ENCODE measurements around the gene GALNT5. TPM values are rescaled to one million over a fixed set of nuclear protein-coding genes. Genes with fewer than 3 reads are reported as not detected.
"Not testable (repeated sequence)": the region's sequence is repeated elsewhere in the genome, so short reads cannot be mapped to it uniquely, and the experiment has no call there.

Gene GALNT5
- total RNA-seq, 1 donor from 2014 or later: 0.07 TPM

DNA sequence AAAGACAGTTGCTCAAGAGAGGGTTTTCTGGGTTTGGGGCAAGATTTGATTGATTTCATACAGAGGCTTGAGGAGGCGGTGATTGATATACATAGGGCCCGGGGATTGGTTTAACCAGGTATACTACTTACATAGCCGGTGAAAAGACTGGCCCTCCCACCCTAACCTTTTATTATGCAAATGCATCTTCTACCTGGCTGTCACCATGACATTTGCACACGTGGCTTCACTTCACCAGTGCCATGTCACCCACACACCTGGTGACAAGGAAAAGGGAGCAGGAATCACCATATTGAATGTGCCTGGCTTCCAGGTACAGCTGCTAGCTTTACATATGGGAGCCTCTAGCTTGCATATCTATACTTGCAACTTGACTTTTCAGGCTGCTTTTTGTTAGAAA, 58.4 kb downstream of the GALNT5 start:
- DNase-seq: no peak
- no peak for ATAC-seq
- intact Hi-C loops (cut with micrococcal nuclease): no loop called here

DNA sequence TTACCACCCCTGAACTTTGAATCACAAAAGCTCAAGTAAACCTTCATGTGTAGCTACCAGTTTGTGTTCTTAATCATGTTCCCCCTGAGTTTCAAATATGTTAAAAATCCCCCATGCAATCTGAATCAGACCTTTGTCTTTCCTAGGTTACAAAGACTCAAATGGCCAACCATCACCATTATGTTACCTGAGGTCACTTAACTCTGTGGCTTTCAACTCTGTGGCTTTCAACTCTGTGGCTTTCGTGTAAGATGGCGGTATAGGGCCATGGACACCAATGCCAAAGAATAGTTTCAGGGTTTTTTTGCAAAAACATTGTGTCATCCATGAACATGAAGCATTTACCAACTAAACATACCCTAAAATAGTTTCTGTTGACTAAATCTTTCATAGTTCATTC, 61.4 kb downstream of the GALNT5 start:
- DNase-seq (no peak), ATAC-seq (no peak)
- intact Hi-C loops (cut with micrococcal nuclease): no loop called here

DNA sequence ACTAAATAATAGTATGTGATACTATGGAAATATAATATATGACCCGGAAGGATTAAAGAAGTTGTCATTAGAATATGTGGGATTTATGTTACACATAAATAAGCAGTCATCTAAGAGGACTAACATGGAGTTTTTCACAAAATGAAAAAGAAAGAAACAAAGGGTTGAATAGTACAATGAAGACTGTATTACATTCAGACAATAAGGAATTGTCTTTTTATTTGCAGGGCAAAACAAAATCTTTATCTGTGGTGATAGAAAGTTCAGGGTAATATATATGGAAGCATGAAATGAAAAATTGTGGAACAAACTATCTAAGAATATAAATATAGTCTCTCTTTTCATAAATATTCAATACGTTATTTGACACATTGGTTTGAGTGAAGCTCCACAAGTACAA, 62.3 kb downstream of the GALNT5 start:
- no peak for DNase-seq
- intact Hi-C loops (cut with micrococcal nuclease): no loop called here
- ATAC-seq: no peak

DNA sequence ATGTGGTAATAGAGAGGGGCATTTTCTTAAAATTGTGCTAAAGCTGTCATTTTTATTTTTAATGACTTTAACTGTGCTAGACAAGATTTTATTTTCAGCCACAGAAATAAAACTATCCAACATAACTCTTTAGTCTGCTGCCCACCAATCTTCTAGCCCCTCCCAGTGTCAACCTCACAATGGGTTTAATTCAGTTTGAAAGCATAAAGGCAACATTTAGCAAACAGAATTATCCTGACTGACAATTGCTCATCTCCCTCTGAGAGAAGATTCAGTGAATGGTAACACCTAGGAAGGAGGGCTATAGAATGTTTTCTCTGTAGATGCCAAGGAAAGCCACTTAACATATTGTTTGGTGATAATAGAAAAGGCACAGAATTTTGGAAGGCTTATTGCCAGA, 62.9 kb downstream of the GALNT5 start:
- DNase-seq (no peak), ATAC-seq (no peak)
- intact Hi-C loops (cut with micrococcal nuclease): no loop called here

DNA sequence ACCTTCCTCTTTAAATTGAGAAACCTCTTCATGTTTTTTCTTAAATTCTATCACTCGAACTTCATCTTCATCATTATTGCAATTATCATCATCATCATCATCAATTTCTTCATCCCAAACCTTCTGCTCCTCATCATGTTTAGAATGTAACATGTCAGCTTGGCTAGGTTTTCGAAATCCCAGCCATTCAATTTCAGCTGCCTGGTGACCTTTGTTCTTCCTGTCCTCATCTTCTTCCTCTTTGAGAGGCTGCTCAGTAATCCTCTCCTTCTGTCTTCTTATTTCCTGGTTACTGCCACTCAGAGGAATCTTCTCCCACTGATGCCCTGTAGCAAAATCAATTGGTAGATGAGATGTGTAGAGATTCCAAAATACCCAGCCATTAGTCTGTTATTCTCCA, 64.0 kb downstream of the GALNT5 start:
- intact Hi-C loops (cut with micrococcal nuclease): no loop called here
- DNase-seq (no peak), ATAC-seq (no peak)

DNA sequence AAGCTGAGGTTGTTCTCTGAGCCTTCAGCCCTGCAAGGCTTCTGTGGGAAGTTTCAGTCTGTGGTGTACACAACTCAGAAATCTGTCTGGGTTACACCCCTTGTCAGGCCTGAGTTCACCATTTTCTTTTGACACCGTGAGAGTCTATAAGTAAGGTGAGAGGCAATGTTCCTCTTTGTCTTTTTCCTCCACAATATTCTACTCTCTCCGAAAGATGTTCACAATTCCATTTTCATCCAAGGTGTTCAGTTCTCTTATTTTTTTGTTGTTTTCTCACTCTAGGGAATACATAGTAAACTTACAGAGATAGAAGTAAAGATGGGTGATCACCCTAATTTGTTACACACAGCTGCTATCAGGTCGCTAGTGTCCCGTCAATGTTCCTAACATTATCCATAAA, 64.9 kb downstream of the GALNT5 start:
- DNase-seq (no peak), ATAC-seq (no peak)
- intact Hi-C loops (cut with micrococcal nuclease): no loop called here

DNA sequence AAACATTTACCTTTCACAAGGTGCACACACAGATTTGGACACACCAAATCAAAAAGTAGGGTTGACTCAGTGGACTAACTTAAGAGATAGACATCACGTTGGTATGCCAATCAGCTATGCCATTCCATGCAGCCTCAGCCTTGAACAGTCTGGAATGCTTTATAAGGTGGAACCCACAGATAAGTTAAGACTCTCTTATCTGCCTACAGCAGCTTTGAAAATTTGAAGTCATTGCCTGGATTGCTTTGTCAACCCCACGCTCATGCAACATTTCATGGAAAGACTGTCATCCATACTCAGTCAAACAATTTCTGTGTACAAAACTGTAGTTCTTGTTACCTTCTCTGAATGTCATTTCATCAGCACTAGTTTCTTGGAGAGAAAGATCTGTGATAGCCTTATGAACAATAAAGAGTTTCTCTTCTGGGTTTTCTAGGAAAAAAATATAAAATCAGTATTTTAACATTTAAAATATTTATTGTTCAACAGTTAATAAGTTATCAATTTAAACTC, 66.9 kb downstream of the GALNT5 start:
- ATAC-seq (no peak), DNase-seq (no peak)
- intact Hi-C loops (cut with micrococcal nuclease): no loop called here

DNA sequence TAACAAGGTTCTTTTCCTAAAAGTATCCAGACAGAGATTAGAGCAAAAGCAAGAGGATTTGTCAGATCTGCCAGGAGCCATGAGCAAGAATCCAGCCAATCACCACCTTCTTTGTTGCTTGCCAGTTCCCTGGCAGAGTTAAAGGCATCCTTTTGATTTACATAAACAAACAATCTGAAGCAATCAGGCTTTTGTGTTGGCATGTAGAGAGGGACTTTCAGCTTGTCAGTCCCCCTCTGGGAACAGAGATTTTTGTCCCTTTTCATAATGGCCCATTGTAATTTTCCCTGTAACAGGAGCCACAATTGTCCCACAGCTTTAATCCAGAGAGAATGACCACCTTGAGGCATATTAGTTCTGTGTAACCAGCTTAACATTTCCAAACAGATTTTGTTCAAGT, 68.3 kb downstream of the GALNT5 start, which contains the start of gene ERMN:
Gene ERMN (minus strand): TSS at position 39 of the 400 bp plus-strand sequence. CDS start 182 bp downstream, outside the sequence.
- ATAC-seq (no peak), DNase-seq (no peak)
- intact Hi-C loops (cut with micrococcal nuclease): no loop called here

DNA sequence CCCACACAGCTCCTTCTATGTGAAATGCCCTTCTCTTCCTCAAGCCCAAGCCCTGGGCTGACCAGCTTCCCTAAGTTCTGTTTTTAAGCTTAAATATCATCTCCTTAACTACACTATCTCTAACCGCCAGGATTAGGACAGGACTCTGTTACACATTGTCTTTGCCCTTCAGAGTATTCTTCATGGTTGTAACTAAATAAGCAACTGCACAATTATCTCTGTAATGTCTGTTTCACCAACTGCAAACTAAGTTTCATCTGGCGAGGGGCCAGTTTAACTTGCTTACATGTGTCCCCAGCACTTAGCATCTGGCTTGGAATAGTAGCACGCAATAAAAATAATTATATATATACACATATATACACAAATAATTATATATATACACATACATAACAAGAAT, 69.2 kb downstream of the GALNT5 start:
- intact Hi-C loops (cut with micrococcal nuclease): no loop called here
- ATAC-seq: peak; percentile 50
- DNase-seq: no peak

DNA sequence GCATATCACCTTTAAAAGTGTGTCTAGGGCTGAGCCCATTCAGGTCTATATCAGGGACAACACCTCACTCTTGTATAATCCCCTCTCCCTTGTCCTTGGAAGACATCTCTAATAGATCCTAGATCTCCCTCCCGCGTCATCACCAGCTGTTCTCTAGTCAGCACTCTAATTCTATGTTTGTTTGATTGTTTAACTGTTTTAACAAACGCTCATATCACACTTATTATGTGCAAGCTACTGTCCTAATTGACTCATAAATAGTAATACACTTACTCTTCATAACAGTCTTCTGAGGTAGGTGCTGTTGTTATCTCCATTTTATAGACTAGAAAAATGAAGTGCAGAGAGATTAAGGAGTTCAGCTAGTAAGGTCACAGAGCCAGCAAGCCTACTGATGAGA, 69.7 kb downstream of the GALNT5 start:
- DNase-seq: no peak
- ATAC-seq: no peak
- intact Hi-C loops (cut with micrococcal nuclease): no loop called here

DNA sequence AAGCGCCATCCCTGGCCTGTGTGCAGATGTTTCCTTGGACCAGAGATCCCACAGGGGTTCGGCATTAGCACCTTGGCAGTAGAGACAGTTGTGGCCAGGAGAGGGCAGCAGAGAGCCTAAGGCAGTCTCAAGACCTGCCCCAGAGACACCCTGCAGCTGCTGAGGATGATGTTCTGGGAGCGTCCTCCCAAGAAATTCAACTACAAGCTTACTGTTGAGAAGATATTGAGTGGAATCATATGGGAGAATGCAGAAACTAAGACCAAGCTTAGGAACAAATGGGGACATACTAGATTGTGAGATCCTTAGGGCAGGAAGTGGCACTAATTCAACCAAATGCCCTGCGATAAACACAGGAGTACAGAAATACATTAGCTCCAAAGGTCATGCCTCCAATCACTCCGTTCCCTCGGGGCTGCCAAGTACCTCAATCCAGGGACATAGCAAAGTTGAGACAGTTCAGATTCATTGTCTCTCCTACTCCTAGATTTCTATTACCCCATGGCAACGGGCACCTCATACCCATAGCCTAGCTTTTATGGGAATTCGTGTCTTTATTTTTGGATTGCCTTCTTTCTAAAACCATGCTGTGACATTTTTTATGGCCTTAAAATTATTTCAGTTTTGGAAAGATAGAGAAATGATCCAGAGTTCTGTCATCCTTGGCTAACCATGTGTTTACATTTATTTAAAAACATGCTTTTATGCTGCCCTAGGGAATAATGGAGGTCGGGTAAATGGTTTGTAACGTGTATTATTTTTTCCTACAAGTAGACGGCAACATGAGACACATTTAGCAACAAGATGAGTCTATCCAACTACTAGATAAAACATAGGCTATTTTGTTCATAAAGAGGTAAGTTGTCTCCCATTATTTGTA, 70.4 kb downstream of the GALNT5 start:
- ATAC-seq (peak; percentile 97), DNase-seq (peak; percentile 89)
- intact Hi-C loops (cut with micrococcal nuclease): no loop called here

DNA sequence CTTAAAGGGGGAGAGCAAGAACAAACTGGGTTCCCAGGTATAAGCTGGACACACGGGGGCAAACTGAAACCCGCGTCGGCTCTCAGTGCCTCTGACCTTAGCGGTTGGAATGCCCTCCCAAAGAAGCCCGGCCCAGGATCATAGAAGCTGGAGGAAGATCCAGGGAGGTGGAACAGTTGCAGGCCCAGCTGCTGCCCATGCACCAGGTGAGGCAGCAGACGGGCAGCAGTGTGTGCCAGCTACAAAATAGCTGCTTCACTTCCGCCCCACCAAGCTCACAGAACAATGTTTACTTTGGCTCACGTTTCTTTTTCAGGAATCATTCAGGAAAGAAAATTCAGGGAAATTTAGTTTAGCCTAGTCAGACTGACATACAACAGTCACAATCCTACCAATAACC, 72.0 kb downstream of the GALNT5 start:
- intact Hi-C loops (cut with micrococcal nuclease): no loop called here
- DNase-seq (no peak), ATAC-seq (no peak)

DNA sequence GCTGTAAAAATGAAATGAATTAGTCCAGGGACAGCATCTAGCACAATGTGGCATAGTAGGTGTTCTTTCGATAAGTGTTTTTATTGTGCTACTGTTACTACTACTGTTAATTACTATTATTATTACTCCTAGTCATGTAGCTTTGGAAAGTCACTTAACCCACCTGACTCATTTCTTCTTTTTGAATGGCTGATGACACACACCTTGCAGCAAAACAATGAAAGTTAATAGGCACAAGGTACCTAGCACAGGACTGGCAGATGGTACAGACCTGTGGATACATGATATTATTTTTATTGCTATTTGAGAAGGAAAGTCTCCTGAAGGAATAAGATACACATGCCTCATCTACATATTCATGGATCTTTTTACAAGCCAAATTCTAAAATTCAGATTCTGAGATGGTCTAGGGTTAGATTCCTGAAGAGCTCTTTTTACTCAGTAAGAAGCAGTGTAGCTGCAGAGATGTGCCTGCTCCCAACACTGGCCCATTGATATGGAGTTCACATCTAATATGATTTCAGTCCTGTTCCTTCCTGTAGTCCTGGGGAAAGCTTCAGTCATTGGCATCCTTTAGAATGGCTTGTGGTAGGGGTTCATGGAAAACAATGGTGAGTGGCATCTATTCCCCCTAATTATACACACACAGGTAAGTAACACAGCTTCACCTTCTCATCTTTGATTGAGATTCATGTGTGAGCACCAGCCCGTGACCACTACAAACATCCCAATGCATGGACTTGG, 76.0 kb downstream of the GALNT5 start:
- intact Hi-C loops (cut with micrococcal nuclease): no loop called here
- DNase-seq: no peak
- ATAC-seq: no peak

DNA sequence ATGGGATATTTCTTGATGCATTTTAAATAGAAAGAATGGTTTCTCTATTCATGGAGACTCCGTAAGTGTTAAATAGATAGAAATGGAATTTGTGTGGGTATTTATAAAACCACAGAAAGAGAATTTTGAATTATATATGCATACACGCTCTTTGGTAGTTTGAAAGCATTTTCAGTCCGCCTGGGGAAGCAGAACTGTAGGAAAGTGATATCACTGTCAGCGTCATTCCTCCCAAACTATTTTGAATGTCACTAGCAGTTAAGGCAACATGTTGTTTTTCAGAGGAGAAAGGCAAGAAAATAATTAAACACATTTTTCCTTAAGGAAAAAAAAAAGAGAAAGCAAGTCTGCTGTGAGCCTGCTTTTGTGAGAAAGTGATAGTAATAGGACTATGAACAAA, 76.8 kb downstream of the GALNT5 start:
- intact Hi-C loops (cut with micrococcal nuclease): no loop called here
- ATAC-seq (no peak), DNase-seq (no peak)

DNA sequence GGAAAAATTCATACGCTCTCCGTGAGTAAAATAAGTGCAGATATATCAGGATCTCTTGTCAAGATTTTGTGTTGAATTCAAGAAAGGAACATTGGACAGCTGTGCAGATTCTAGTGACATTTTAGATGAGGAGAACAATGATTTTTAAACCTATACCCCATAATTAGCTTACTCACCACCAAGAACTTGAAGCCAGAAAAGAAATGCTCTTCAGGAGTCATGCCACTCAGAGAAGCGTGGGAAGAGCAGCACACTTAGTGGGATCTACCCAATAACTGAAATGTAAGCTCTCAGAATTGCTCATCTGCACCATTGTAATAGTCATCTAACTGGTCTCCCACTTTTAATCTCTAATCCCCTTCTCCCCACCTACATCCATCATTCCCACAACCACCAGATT, 77.3 kb downstream of the GALNT5 start:
- intact Hi-C loops (cut with micrococcal nuclease): no loop called here
- no peak for ATAC-seq

DNA sequence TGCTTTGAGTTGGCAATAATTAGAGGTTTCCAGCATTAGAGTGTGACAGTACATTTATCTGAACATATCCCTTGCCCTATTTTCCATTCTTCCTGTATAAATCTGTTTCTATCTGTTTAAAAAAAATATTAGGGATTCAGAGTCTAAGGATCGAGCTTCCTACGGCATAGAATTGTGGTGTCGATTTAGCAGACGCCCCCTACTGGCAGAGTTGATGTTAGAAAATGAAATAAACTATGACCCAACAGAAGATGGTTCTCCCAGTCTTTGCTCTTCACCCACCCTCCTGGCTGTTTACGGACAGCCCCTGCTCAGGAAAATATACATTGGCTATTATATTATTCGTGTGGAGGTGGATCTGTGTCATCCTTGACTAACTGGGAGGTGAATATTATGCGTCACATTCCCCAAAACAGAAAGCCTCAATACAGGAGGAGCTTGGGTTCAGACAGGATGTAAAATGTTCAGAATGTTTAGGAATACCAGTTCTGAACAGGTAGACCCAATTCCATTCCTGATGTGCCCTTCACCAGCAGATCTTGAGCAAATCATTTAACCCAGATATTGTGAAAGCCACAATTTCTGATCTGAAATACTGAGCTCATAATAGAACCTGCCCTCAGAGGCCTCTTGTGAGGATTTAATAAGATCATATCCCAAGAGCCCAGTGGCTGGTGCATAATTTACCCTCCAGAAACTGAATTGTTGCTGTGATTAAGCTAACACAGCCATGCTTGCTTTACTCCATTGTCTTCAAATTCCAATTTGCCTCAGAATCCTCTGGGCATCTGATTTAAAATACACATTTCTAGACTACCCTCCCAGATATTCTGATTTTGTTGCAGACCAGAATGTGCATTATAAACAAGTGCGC, 78.9 kb downstream of the GALNT5 start:
- ATAC-seq: peak; percentile 47
- intact Hi-C loops (cut with micrococcal nuclease): no loop called here
- DNase-seq: no peak

More for the DNA sequence above, 77.3 kb downstream of the GALNT5 start:
- DNase-seq: no peak

DNA sequence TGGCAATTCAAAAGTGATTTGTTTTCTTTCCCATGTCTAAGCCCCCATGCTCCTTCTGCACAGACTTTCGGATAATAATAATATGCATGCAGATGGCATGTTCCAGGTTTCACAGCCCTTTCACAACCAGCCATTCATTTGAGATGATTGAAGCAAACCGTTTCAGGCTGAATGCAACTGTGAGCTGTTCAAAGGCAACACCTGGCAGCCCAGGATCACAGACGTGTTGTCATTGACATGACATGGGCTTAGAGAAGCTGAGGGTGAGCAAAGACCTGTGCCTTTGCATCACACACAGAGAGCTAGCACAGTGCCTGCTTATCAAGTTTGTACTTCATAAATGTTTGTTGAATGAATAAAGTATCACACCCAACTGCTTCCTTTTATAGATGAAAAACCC, 80.5 kb downstream of the GALNT5 start:
- ATAC-seq: no peak
- DNase-seq: no peak
- intact Hi-C loops (cut with micrococcal nuclease): no loop called here

DNA sequence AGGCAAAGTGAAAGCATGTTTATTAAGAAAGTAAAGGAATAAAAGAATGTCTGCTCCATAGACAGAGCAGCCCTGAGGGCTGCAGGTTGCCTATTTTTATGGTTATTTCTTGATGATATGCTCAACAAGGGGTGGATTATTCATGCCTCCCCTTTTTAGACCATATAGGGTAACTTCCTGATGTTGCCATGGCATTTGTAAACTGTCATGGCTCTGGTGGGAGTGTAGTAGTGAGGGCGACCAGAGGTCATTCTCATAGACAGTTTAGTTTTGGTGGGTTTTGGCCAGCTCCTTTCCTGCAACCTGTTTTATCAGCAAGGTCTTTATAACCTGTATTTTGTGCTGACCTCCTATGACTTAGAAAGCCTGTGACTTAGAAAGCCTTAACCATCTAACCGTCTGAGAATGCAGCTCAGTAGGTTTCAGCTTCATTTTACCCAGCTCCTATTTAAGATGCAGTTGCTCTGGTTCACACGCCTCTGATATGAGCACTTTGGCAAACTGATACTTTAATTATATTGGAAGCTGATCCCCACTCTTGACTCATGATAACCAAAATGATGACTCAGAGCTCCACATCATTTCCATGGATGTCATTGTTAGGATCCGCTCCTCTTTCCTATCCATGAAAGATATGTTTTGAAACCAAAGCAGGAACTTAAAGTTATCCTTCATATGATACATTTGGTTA, 82.6 kb downstream of the GALNT5 start:
- intact Hi-C loops (cut with micrococcal nuclease): no loop called here
- ATAC-seq (no peak), DNase-seq (no peak)

DNA sequence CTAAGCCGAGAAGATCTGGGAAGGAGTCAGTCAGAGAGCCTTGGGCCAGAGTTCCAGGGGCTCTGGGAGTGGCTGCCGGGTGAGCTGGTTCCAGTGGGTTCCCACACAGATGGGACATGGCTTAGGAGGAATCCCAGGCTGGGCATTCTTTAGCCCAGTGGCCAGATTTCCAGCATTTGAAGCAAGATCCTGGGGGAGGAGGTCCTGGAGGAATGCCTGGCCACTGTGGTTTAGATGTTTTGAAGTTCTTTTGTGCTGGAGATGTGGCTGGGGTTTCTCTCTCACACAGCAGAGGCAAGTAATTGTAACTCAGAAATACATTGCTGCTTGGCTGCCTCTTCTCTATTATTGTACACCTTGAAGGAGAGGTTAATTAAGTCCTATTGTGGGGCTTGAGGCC, 83.9 kb downstream of the GALNT5 start:
- intact Hi-C loops (cut with micrococcal nuclease); DNase-seq; ATAC-seq: not testable (repeated sequence)
